PC-3 (cell line): Measurements from ENCODE around the gene NINJ2. TPM values are rescaled to one million over a fixed set of nuclear protein-coding genes. Genes with fewer than 3 reads are reported as not detected.

Source experiments
- ATAC-seq: fragments of 200-7000 bp; cut with Tn5 transposase; 2 replicates; pipeline ENCODE4 v1.9.1; 2020; ENCODE audit warnings: mild to moderate bottlenecking, moderate library complexity
- BruUV-seq: library from RNA; stranded (reverse); fragments of 400-500 nt; replicated peaks from 2 replicates; lab custom pipeline; 2021; lab: Mats Ljungman, UMichigan
- CTCF ChIA-PET: fragments of 300-600 bp; sonication (Branson Sonifier 250); formaldehyde crosslinking; loops from one replicate; lab custom pipeline; 2022; ENCODE audit warnings: antibody characterized with exemption; lab: Charles Lee
- POLR2A ChIA-PET: fragments of 300-600 bp; sonication (Branson Sonifier 250); formaldehyde crosslinking; loops from one replicate; lab custom pipeline; 2022; ENCODE audit warnings: antibody characterized with exemption; ENCODE audit not compliant: unreplicated experiment; lab: Charles Lee
- DNase-seq: peaks from one replicate; pipeline ENCODE4 v3.0.0-alpha.2; 2015
- H2AFZ ChIP-seq: fragments of 300-600 bp; sonication (generic); 2 replicates; pipeline ENCODE4 v1.6.0; 2016; ENCODE audit warnings: antibody characterized with exemption, low read length
- H3F3A ChIP-seq: fragments of 300-600 bp; sonication (generic); one replicate; pipeline ENCODE4 v1.6.0; 2017; ENCODE audit warnings: antibody characterized with exemption, low read length, control low read depth, mild to moderate bottlenecking; ENCODE audit not compliant: unreplicated experiment
- H3K27ac ChIP-seq: fragments of 300-600 bp; sonication (generic); 2 replicates; pipeline ENCODE4 v1.5.1; 2016; ENCODE audit warnings: mild to moderate bottlenecking, low read length
- H3K27me3 ChIP-seq: fragments of 300-600 bp; sonication (generic); 2 replicates; pipeline ENCODE4 v1.6.1; 2016; ENCODE audit warnings: low read length, mixed read lengths
- H3K36me3 ChIP-seq: fragments of 300-600 bp; sonication (generic); 2 replicates; pipeline ENCODE4 v1.6.1; 2016; ENCODE audit warnings: low read depth, mixed run types, low read length, mixed read lengths
- H3K4me1 ChIP-seq: fragments of 300-600 bp; sonication (generic); 2 replicates; pipeline ENCODE4 v1.5.1; 2016; ENCODE audit warnings: low read length; ENCODE audit not compliant: insufficient read depth
- H3K4me2 ChIP-seq: fragments of 300-600 bp; sonication (generic); 2 replicates; pipeline ENCODE4 v1.6.0; 2016; ENCODE audit warnings: low read length
- H3K4me3 ChIP-seq: fragments of 300-600 bp; sonication (generic); 2 replicates; pipeline ENCODE4 v1.5.1; 2016; ENCODE audit warnings: mild to moderate bottlenecking, low read length, mixed read lengths
- H3K79me2 ChIP-seq: fragments of 300-600 bp; sonication (generic); 2 replicates; pipeline ENCODE4 v1.6.1; 2017; ENCODE audit warnings: low read length, mixed read lengths
- H3K9ac ChIP-seq: fragments of 300-600 bp; sonication (generic); 2 replicates; pipeline ENCODE4 v1.6.0; 2016; ENCODE audit warnings: mild to moderate bottlenecking, low read length
- H3K9me2 ChIP-seq: fragments of 300-600 bp; sonication (generic); replicated peaks from 2 replicates; pipeline ENCODE4 v1.6.1; 2016; ENCODE audit warnings: mixed run types, low read length, mixed read lengths
- H3K9me3 ChIP-seq: fragments of 300-600 bp; sonication (generic); 2 replicates; pipeline ENCODE4 v1.6.1; 2016; ENCODE audit warnings: low read length, mixed read lengths
- H4K20me1 ChIP-seq: fragments of 300-600 bp; sonication (generic); 2 replicates; pipeline ENCODE4 v1.6.1; 2016; ENCODE audit warnings: low read length, mixed read lengths
- EZH2 ChIP-seq: fragments of 300-600 bp; sonication (generic); IDR thresholded peaks from one replicate; pipeline ENCODE4 v1.6.1; 2017; ENCODE audit warnings: antibody characterized with exemption, mild to moderate bottlenecking, low read length; ENCODE audit not compliant: unreplicated experiment
- EZH2phosphoT487 ChIP-seq: fragments of 300-600 bp; sonication (generic); IDR thresholded peaks from 2 replicates; pipeline ENCODE4 v1.6.1; 2018; ENCODE audit warnings: mild to moderate bottlenecking, antibody characterized with exemption, low read length, borderline replicate concordance
- intact Hi-C: fragments of 100-400 bp; cut with micrococcal nuclease; formaldehyde crosslinking; loops from 2 replicates; pipeline ENCODE4 v1.9.0; 2023
- total RNA-seq: library from RNA; depleted of rRNA; stranded (reverse); fragments of >200 nt; gene quantifications from 2 replicates; pipeline ENCODE4 v1.2.3, GENCODE V29; 2014
- TF ChIP-seq, protein P1 (sequence below): fragments of 300-600 bp; sonication (generic); conservative IDR thresholded peaks from 2 replicates; pipeline ENCODE4 v1.5.1; 2017; ENCODE audit warnings: antibody characterized with exemption, low read depth, mild to moderate bottlenecking, low read length

NINJ2 gene
- total RNA-seq, 1 experiment from 2014 or later = not detected

DNA sequence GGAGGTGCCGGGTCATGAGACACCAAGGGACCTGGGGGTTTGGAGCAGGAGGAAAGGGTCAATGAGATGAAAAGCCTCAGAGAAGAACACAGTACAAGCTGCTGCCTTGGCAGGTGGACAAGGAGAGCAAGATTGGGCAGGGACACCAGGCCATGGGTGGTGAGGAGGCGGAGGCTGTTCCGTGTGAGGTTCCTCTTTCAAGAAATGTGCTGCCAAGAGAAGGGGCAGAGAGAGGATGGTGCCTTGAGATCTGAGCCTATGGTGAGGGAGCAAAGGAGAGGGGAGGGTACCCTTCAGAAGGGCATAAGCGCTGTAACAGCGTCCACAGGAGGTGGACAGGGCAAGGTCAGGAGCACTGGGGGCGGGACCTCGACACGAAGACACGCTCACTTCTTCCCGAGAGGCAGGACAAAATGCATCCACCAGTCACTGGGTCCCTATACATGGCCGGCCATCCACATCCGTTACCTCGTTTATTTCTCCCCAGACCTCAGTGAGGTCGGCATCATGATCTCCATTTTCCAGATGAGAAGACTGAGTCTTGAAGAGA lies 103.3 kb downstream of the NINJ2 start:
- DNase-seq (no peak), ATAC-seq (no peak)
- Histone ChIP-seq H3K27me3 (no peaks in the 10 kb centered on the region), H3K9ac (no peak overlapping the region), H3K9me3 (no peaks in the 10 kb centered on the region), H3K36me3 (no peaks in the 10 kb centered on the region), H4K20me1 (no peaks in the 10 kb centered on the region), H3K4me2 (no peak overlapping the region), H2AFZ (no peak overlapping the region), H3K79me2 (no peaks in the 10 kb centered on the region), H3F3A (no peaks in the 10 kb centered on the region), H3K27ac (no peak overlapping the region), H3K9me2 (no peaks in the 10 kb centered on the region), H3K4me1 (no peaks in the 10 kb centered on the region), H3K4me3 (no peak overlapping the region)
- no TSS peak for BruUV-seq
- CTCF ChIA-PET = no interaction called here
- TF ChIP-seq, protein P1, sequence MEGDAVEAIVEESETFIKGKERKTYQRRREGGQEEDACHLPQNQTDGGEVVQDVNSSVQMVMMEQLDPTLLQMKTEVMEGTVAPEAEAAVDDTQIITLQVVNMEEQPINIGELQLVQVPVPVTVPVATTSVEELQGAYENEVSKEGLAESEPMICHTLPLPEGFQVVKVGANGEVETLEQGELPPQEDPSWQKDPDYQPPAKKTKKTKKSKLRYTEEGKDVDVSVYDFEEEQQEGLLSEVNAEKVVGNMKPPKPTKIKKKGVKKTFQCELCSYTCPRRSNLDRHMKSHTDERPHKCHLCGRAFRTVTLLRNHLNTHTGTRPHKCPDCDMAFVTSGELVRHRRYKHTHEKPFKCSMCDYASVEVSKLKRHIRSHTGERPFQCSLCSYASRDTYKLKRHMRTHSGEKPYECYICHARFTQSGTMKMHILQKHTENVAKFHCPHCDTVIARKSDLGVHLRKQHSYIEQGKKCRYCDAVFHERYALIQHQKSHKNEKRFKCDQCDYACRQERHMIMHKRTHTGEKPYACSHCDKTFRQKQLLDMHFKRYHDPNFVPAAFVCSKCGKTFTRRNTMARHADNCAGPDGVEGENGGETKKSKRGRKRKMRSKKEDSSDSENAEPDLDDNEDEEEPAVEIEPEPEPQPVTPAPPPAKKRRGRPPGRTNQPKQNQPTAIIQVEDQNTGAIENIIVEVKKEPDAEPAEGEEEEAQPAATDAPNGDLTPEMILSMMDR = no peak
- no peak for TF ChIP-seq EZH2phosphoT487
- TF ChIP-seq EZH2 = no peak
- POLR2A ChIA-PET = no interaction called here
- intact Hi-C loops = no loop called here

DNA sequence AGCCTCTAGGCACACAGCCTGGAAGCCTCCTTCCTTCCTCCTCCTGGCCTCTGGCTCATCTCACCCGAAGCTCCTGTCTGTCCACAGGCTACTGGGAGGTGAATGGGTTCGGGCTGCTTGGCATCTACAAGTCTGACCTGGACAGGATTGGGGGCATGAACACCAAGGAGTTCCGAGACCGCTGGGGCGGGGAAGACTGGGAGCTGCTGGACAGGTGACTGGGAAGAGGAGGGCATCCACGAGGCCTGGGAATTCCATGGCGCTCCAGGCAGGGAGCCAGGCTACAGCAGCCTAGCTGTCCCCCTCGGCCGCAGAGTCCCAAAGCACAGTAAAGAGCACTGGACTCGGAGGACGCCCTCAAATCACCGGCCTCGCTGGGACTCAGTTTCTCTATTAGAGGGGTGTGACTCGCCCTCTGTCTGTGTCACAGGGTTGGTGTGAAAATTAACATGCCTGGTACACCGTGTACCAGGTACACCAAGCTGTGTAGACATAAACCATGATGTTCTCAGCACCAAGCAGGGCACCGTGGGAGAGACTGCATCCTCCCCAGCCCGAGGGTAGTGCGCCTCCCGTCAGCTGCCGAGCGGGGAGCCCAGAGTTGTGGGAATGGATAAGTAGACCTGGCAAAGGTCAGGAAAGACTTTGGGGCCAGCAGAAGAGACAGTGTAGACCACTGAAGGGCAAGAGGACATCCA lies 103.9 kb downstream of the NINJ2 start:
- Histone ChIP-seq H2AFZ (no peak overlapping the region), H3K36me3 (no peaks in the 10 kb centered on the region), H3K9ac (no peak overlapping the region), H3K4me1 (no peaks in the 10 kb centered on the region), H3K79me2 (no peaks in the 10 kb centered on the region), H3K27ac (no peak overlapping the region), H4K20me1 (no peaks in the 10 kb centered on the region), H3K27me3 (no peaks in the 10 kb centered on the region), H3K4me3 (no peak overlapping the region), H3F3A (no peaks in the 10 kb centered on the region), H3K9me3 (no peaks in the 10 kb centered on the region), H3K9me2 (no peaks in the 10 kb centered on the region), H3K4me2 (no peak overlapping the region)
- ATAC-seq (no peak), DNase-seq (no peak)
- ChIA-PET POLR2A (no interaction called here), CTCF (no interaction called here)
- intact Hi-C loops = no loop called here
- BruUV-seq = no TSS peak
- TF ChIP-seq EZH2 (no peak), EZH2phosphoT487 (no peak)
- TF ChIP-seq, protein P1 = no peak

DNA sequence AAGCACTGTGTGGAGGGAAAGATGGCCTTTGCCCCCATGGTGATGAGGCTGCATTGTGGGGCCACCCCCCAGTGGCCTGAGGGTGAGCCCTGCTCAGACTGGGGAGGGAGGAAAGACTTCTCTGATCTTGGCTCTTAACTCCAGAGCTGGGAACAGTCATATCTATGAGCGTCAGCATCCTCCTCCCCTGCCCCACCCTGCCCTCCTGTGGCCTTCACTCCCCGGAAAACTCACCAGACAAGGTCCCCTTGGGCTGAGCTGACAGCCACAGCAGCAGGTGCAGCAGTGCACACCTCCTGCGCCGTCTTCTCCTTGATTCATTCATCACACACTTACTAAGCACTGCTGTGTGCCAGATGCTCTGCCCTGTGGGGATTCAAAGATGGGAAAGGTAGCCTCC lies 104.7 kb downstream of the NINJ2 start:
- ATAC-seq (no peak; the same call in none of the 2 replicates), DNase-seq (no peak)
- Histone ChIP-seq H4K20me1 (no peaks in the 10 kb centered on the region), H3K4me1 (no peaks in the 10 kb centered on the region), H3K36me3 (no peaks in the 10 kb centered on the region), H3K4me2 (no peak overlapping the region), H3F3A (no peaks in the 10 kb centered on the region), H3K9me3 (no peaks in the 10 kb centered on the region), H2AFZ (no peak overlapping the region), H3K9ac (no peak overlapping the region), H3K27me3 (no peaks in the 10 kb centered on the region), H3K27ac (no peak overlapping the region), H3K4me3 (no peak overlapping the region), H3K9me2 (no peaks in the 10 kb centered on the region), H3K79me2 (no peaks in the 10 kb centered on the region)
- no TSS peak for BruUV-seq
- TF ChIP-seq EZH2phosphoT487 (no peak), EZH2 (no peak)
- TF ChIP-seq, protein P1 = no peak
- POLR2A ChIA-PET = no interaction called here
- CTCF ChIA-PET = no interaction called here
- intact Hi-C loops = no loop called here
